HepG2 (cell line): ENCODE results near the gene AHCY. TPM values are rescaled to one million over a fixed set of nuclear protein-coding genes. Genes with fewer than 3 reads are reported as not detected.

Experiments used
- DMTF1 ChIP-seq: sonication (generic); formaldehyde crosslinking; IDR thresholded peaks from 2 replicates; pipeline ENCODE4 v1.4.0; 2020; ENCODE audit warnings: mild to moderate bottlenecking, missing genetic modification reagents
- FOSL1 ChIP-seq: sonication (generic); formaldehyde crosslinking; IDR thresholded peaks from 2 replicates; pipeline ENCODE4 v1.9.0; 2021; ENCODE audit warnings: missing genetic modification reagents, borderline replicate concordance
- HNRNPUL1 ChIP-seq: fragments of 200-400 bp; formaldehyde crosslinking; IDR thresholded peaks from 2 replicates; pipeline ENCODE4 v1.6.1; 2017; ENCODE audit warnings: low read depth, mild to moderate bottlenecking, low read length, moderate library complexity
- KDM5B ChIP-seq: sonication (generic); formaldehyde crosslinking; IDR thresholded peaks from 2 replicates; pipeline ENCODE4 v1.4.0; 2020; ENCODE audit warnings: missing genetic modification reagents, mild to moderate bottlenecking, borderline replicate concordance
- NCOR1 ChIP-seq: fragments of 200-600 bp; sonication (generic); IDR thresholded peaks from 2 replicates; pipeline ENCODE4 v1.7.0; 2017; ENCODE audit warnings: antibody characterized with exemption, low read length, borderline replicate concordance
- SP1 ChIP-seq, 2 experiments: fragments of 450-650 bp in 1 of 2; sonication (generic) in 1 of 2; formaldehyde crosslinking in 1 of 2; IDR thresholded peaks; 2 replicates each; pipeline versions ENCODE4 v1.4.0 to v1.6.1; 2016 to 2020; ENCODE audit warnings: missing genetic modification reagents in 1 of 2
- ZMYM3 ChIP-seq: sonication (generic); formaldehyde crosslinking; IDR thresholded peaks from 2 replicates; pipeline ENCODE4 v1.5.1; 2020; ENCODE audit warnings: mild to moderate bottlenecking, missing genetic modification reagents
- ZNF550 ChIP-seq: sonication (generic); formaldehyde crosslinking; IDR thresholded peaks from 2 replicates; pipeline ENCODE4 v1.4.0; 2020; ENCODE audit warnings: mild to moderate bottlenecking, missing genetic modification reagents, borderline replicate concordance
- ZNF563 ChIP-seq: sonication (generic); formaldehyde crosslinking; IDR thresholded peaks from 2 replicates; pipeline ENCODE4 v1.8.0; 2022; ENCODE audit warnings: mild to moderate bottlenecking, moderate library complexity, missing genetic modification reagents
- ZNF879 ChIP-seq: sonication (generic); formaldehyde crosslinking; IDR thresholded peaks from 2 replicates; pipeline ENCODE4 v1.8.1; 2023; ENCODE audit warnings: missing genetic modification reagents
- polyA plus RNA-seq, 8 experiments: library from polyadenylated mRNA; depleted of rRNA in 3 of 8; stranded (reverse) in 7 of 8; unstranded in 1 of 8; fragments of >200 nt; fragmentation: Illumina TruSeq in 4 of 8; extraction: Trizol in 4 of 8; gene quantifications; 2 replicates each; pipeline versions ENCODE4 v1.2.1 to v1.2.3, GENCODE V29; 2011 to 2016; ENCODE audit warnings: low read depth in 4 of 8, missing spikeins in 1 of 8, mixed read lengths in 1 of 8; ENCODE audit not compliant: insufficient read depth in 1 of 8
- total RNA-seq, 5 experiments: library from RNA; depleted of rRNA; stranded (reverse); fragments of >200 nt; fragmentation: Illumina TruSeq; extraction: Trizol; gene quantifications; 2 replicates each; pipeline ENCODE4 v1.2.3, GENCODE V29; 2016; ENCODE audit warnings: low read depth in 1 of 5
- TF ChIP-seq, protein P1 (sequence below): sonication (generic); formaldehyde crosslinking; IDR thresholded peaks from 2 replicates; pipeline ENCODE4 v1.9.0; 2021; ENCODE audit warnings: missing genetic modification reagents, borderline replicate concordance
- TF ChIP-seq, protein P2 (sequence below): sonication (generic); formaldehyde crosslinking; IDR thresholded peaks from 2 replicates; pipeline ENCODE4 v1.8.1; 2022; ENCODE audit warnings: low read depth, mild to moderate bottlenecking, missing genetic modification reagents
- TF ChIP-seq, protein P3 (sequence below): sonication (generic); formaldehyde crosslinking; conservative IDR thresholded peaks from 2 replicates; pipeline ENCODE4 v1.8.0; 2022; ENCODE audit warnings: missing genetic modification reagents
- TF ChIP-seq, protein P4 (sequence below): sonication (generic); formaldehyde crosslinking; IDR thresholded peaks from 2 replicates; pipeline ENCODE4 v1.9.0; 2022; ENCODE audit warnings: missing genetic modification reagents, mild to moderate bottlenecking, borderline replicate concordance
- TF ChIP-seq, protein P5 (sequence below): sonication (generic); formaldehyde crosslinking; IDR thresholded peaks from 2 replicates; pipeline ENCODE4 v1.4.0; 2020; ENCODE audit warnings: missing genetic modification reagents, borderline replicate concordance

Gene AHCY
- total and polyA plus RNA-seq, 2 of the 13 experiments (the other 11 are each of a cell fraction or from before 2014, with no cell fraction given) = 407 to 419 TPM

- TF ChIP-seq DMTF1 (CRISPR knock-in tag) (no peak), KDM5B (CRISPR knock-in tag) (no peak), FOSL1 (CRISPR knock-in tag) (no peak), NCOR1 (no peak; the same call in 1 of the 2 replicates), SP1 (IDR thresholded peaks at IDR 0.05) (no peak), SP1 (CRISPR knock-in tag; IDR thresholded peaks at IDR 0.05) (no peak), ZMYM3 (CRISPR knock-in tag) (no peak), ZNF879 (CRISPR knock-in tag) (no peak), ZNF550 (CRISPR knock-in tag) (no peak), ZNF563 (CRISPR knock-in tag) (no peak), HNRNPUL1 (no peak)
- TF ChIP-seq, protein P1, sequence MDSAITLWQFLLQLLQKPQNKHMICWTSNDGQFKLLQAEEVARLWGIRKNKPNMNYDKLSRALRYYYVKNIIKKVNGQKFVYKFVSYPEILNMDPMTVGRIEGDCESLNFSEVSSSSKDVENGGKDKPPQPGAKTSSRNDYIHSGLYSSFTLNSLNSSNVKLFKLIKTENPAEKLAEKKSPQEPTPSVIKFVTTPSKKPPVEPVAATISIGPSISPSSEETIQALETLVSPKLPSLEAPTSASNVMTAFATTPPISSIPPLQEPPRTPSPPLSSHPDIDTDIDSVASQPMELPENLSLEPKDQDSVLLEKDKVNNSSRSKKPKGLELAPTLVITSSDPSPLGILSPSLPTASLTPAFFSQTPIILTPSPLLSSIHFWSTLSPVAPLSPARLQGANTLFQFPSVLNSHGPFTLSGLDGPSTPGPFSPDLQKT (CRISPR knock-in tag) = no peak
- TF ChIP-seq, protein P2, sequence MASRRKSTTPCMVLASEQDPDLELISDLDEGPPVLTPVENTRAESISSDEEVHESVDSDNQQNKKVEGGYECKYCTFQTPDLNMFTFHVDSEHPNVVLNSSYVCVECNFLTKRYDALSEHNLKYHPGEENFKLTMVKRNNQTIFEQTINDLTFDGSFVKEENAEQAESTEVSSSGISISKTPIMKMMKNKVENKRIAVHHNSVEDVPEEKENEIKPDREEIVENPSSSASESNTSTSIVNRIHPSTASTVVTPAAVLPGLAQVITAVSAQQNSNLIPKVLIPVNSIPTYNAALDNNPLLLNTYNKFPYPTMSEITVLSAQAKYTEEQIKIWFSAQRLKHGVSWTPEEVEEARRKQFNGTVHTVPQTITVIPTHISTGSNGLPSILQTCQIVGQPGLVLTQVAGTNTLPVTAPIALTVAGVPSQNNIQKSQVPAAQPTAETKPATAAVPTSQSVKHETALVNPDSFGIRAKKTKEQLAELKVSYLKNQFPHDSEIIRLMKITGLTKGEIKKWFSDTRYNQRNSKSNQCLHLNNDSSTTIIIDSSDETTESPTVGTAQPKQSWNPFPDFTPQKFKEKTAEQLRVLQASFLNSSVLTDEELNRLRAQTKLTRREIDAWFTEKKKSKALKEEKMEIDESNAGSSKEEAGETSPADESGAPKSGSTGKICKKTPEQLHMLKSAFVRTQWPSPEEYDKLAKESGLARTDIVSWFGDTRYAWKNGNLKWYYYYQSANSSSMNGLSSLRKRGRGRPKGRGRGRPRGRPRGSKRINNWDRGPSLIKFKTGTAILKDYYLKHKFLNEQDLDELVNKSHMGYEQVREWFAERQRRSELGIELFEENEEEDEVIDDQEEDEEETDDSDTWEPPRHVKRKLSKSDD = no peak
- TF ChIP-seq, protein P3, sequence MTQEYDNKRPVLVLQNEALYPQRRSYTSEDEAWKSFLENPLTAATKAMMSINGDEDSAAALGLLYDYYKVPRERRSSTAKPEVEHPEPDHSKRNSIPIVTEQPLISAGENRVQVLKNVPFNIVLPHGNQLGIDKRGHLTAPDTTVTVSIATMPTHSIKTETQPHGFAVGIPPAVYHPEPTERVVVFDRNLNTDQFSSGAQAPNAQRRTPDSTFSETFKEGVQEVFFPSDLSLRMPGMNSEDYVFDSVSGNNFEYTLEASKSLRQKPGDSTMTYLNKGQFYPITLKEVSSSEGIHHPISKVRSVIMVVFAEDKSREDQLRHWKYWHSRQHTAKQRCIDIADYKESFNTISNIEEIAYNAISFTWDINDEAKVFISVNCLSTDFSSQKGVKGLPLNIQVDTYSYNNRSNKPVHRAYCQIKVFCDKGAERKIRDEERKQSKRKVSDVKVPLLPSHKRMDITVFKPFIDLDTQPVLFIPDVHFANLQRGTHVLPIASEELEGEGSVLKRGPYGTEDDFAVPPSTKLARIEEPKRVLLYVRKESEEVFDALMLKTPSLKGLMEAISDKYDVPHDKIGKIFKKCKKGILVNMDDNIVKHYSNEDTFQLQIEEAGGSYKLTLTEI (CRISPR knock-in tag) = no peak
- TF ChIP-seq, protein P4, sequence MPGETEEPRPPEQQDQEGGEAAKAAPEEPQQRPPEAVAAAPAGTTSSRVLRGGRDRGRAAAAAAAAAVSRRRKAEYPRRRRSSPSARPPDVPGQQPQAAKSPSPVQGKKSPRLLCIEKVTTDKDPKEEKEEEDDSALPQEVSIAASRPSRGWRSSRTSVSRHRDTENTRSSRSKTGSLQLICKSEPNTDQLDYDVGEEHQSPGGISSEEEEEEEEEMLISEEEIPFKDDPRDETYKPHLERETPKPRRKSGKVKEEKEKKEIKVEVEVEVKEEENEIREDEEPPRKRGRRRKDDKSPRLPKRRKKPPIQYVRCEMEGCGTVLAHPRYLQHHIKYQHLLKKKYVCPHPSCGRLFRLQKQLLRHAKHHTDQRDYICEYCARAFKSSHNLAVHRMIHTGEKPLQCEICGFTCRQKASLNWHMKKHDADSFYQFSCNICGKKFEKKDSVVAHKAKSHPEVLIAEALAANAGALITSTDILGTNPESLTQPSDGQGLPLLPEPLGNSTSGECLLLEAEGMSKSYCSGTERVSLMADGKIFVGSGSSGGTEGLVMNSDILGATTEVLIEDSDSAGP (CRISPR knock-in tag) = no peak
- TF ChIP-seq, protein P5, sequence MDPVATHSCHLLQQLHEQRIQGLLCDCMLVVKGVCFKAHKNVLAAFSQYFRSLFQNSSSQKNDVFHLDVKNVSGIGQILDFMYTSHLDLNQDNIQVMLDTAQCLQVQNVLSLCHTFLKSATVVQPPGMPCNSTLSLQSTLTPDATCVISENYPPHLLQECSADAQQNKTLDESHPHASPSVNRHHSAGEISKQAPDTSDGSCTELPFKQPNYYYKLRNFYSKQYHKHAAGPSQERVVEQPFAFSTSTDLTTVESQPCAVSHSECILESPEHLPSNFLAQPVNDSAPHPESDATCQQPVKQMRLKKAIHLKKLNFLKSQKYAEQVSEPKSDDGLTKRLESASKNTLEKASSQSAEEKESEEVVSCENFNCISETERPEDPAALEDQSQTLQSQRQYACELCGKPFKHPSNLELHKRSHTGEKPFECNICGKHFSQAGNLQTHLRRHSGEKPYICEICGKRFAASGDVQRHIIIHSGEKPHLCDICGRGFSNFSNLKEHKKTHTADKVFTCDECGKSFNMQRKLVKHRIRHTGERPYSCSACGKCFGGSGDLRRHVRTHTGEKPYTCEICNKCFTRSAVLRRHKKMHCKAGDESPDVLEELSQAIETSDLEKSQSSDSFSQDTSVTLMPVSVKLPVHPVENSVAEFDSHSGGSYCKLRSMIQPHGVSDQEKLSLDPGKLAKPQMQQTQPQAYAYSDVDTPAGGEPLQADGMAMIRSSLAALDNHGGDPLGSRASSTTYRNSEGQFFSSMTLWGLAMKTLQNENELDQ (CRISPR knock-in tag) = no peak
These were observed 2.2 kb downstream of the AHCY start (continued) for GRCh38 chr20:34300809-34301586.
